Measurements from ENCODE around the gene PALLD. TPM values are rescaled to one million over a fixed set of nuclear protein-coding genes. Genes with fewer than 3 reads are reported as not detected.

PALLD gene
- total and polyA plus RNA-seq, 2 of the 8 experiments (the other 6 are each of a cell fraction or from before 2014, with no cell fraction given) = 10.5 to 25.0 TPM

DNA sequence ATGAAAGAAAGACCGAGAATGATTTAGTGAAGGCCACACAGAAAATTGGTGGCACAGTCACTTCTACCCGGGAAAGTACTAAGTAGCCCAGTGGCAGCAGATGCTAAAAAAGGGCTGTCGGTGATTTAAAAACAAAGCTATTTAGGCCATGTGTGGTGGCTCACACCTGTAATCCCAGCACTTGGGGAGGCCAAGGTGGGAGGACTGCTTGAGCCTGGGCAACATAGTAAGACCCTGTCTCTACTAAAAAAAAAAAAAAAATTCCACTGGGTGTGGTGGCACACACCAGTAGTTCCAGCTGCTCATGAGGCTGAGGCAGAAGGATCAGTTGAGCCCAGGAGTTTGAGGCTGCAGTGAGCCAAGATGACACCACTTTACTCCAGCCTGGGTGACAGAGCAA, 369.0 kb downstream of the PALLD start:
- FAIRE-seq = no peak
- no peak overlapping the region for H2BK15ac ChIP-seq (ENCODE audit: low read length)
- H2BK12ac ChIP-seq (ENCODE audit: low read depth, low read length) = no peak overlapping the region

More for the DNA sequence above, 369.0 kb downstream of the PALLD start:
- Histone ChIP-seq H3K14ac (ENCODE audit: insufficient read length) (no peak overlapping the region), H3K9ac (replicated peaks in 1 of 4; ENCODE audit: extremely low read depth in 1 of 4, low read depth in 3 of 4, low read length in 3 of 4) (no peak overlapping the region), H4K8ac (ENCODE audit: extremely low read depth, insufficient read depth, low read length) (no peak overlapping the region), H3K23me2 (ENCODE audit: low read depth, low read length) (no peaks in the 10 kb centered on the region), H3K18ac (ENCODE audit: extremely low read depth, low read length) (no peak overlapping the region), H2AK5ac (ENCODE audit: low read depth, low read length) (no peak overlapping the region), H2AFZ (ENCODE audit: low read length) (no peak overlapping the region), H3K36me3 (ENCODE audit: control insufficient read depth in 2 of 4, insufficient read depth in 4 of 4, low read length in 3 of 4) (no peaks in the 10 kb centered on the region), H3K4me3 (ENCODE audit: extremely low read depth in 1 of 4, insufficient read depth in 2 of 4, low read depth in 3 of 4, low read length in 4 of 4) (no peak overlapping the region), H4K91ac (replicated peaks; ENCODE audit: insufficient read length, low read length) (no peak overlapping the region), H2BK5ac (ENCODE audit: low read depth, low read length) (no peak overlapping the region), H3K27ac (ENCODE audit: low read depth, low read length) (no peak overlapping the region), H3K79me1 (ENCODE audit: low read depth, low read length) (no peaks in the 10 kb centered on the region), H4K20me1 (replicated peaks in 1 of 2; ENCODE audit: control insufficient read depth in 1 of 2, insufficient read depth in 2 of 2, low read length in 2 of 2) (no peaks in the 10 kb centered on the region), H3K79me2 (ENCODE audit: control insufficient read depth in 1 of 2, insufficient read depth in 2 of 2, low read length in 2 of 2) (no peaks in the 10 kb centered on the region), H3K9me3 (ENCODE audit: insufficient read depth in 2 of 2, low read depth in 1 of 2, low read length in 1 of 2) (no peaks in the 10 kb centered on the region), H3K4me1 (replicated peaks in 1 of 4; ENCODE audit: control insufficient read depth in 3 of 4, insufficient read depth in 4 of 4, low read length in 3 of 4) (peaks cover 0 to 8% (median 4%) of the 10 kb centered on the region in 4 experiments; a peak in 2 of 7 replicates), H3K23ac (ENCODE audit: insufficient read length) (no peak overlapping the region), H3K27me3 (replicated peaks in 1 of 4; ENCODE audit: control insufficient read depth in 3 of 4, extremely low read depth in 1 of 4, insufficient read depth in 3 of 4, low read length in 3 of 4) (no peaks in the 10 kb centered on the region), H3K4me2 (ENCODE audit: insufficient read depth in 1 of 2, low read depth in 2 of 2, low read length in 2 of 2) (no peak overlapping the region), H3K4ac (replicated peaks; ENCODE audit: insufficient read length, low read depth, low read length) (no peak overlapping the region), H2BK20ac (ENCODE audit: low read length) (no peak overlapping the region), H3K56ac (replicated peaks; ENCODE audit: insufficient read length, low read depth, low read length) (no peak overlapping the region), H4K5ac (ENCODE audit: insufficient read length, low read depth, low read length) (no peak overlapping the region), H2BK120ac (replicated peaks; ENCODE audit: low read depth, low read length) (no peak overlapping the region)
- ChIA-PET POLR2A (ENCODE audit: partially characterized antibody) (interaction anchor here (0.7 to 2.6 kb wide), 5 partner anchors 10 to 33 kb away, joined by 3 to 8 read pairs (median 4); no protein-coding TSS in a partner anchor), CTCF (ENCODE audit: partially characterized antibody) (interaction anchor here (0.6 to 3.4 kb wide), 8 partner anchors 10 to 280 kb away, joined by 3 to 30 read pairs (median 6); no protein-coding TSS in a partner anchor)
- TF ChIP-seq KDM1A (IDR thresholded peaks at IDR 0.05; ENCODE audit: borderline replicate concordance, low read length) (peak; percentile 69; the same call in 1 of the 2 replicates), CBX8 (IDR thresholded peaks at IDR 0.05; ENCODE audit: borderline replicate concordance, low read depth, low read length) (no peak)
- no peak for DNase-seq (ENCODE audit: low read depth in 1 of 2, low spot score in 2 of 2)
- WGBS, 2 experiments (ENCODE audit: extremely low coverage in 1 of 2, insufficient coverage in 1 of 2, insufficient read length in 1 of 2, insufficient replicate concordance in 2 of 2, low coverage in 1 of 2, low lambda C conversion rate in 2 of 2, missing lambda C conversion rate in 1 of 2) = 93% methylated on average over 3 of the region's 3 CpGs; no CpG with 5 or more reads in 1 of the 2 experiments

All from H1 (cell line).